Gastroesophageal sphincter (tissue), 3 donors: Measurements from ENCODE around the gene MEF2A.

Experiments used
- POLR2A ChIP-seq, 2 donors: fragments of 450-650 bp; IDR thresholded peaks; one replicate each; pipeline ENCODE4 v1.6.1; 2017; ENCODE audit warnings: antibody characterized with exemption in 2 of 2, mild to moderate bottlenecking in 2 of 2, moderate library complexity in 1 of 2
- POLR2AphosphoS5 ChIP-seq: sonication (generic); formaldehyde crosslinking; IDR thresholded peaks from one replicate; pipeline ENCODE4 v1.6.1; 2017; ENCODE audit warnings: antibody characterized with exemption
- TF ChIP-seq, protein P1 (sequence below), 4 experiments: fragments of 200-600 bp in 2 of 4; fragments of 450-650 bp in 2 of 4; sonication (generic) in 1 of 4; IDR thresholded peaks; one replicate each; pipeline ENCODE4 v1.5.1; 2017 to 2019; ENCODE audit warnings: antibody characterized with exemption in 4 of 4, mild to moderate bottlenecking in 2 of 4, moderate library complexity in 2 of 4

DNA sequence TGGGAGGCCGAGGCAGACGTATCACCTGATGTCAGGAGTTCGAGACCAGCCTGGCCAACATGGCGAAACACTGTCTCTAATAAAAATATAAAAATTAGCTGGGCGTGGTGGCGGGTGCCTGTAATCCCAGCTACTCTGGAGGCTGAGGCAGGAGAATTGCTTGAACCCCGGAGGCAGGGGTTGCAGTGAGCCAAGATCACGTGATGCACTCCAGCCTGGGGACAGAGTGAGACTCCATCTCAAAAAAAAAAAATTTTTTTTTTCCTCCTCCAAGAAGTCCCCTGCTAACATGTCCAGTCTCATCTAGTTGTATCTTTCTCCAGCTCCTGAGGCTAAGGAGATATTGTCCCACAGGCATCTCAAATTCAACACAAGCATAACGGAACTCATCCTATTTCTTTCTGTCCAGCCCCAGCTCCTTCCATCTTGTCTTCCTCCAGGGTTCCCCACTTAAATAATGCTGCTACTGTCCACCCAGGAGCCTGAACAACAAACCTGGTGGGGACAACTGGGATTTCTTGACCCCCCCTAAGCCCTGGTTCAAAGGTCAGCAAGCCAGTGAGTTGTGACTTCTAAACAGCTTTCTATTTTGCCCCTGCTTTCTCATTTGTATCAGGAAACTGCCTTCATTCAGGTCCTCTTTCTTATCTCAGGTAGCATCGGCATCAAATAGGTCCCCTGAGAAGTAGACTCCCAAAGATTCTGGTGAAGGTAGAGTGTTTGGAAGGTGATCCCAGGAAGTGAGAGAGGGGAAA, 4.1 kb upstream of the MEF2A start:
- TF ChIP-seq, protein P1, sequence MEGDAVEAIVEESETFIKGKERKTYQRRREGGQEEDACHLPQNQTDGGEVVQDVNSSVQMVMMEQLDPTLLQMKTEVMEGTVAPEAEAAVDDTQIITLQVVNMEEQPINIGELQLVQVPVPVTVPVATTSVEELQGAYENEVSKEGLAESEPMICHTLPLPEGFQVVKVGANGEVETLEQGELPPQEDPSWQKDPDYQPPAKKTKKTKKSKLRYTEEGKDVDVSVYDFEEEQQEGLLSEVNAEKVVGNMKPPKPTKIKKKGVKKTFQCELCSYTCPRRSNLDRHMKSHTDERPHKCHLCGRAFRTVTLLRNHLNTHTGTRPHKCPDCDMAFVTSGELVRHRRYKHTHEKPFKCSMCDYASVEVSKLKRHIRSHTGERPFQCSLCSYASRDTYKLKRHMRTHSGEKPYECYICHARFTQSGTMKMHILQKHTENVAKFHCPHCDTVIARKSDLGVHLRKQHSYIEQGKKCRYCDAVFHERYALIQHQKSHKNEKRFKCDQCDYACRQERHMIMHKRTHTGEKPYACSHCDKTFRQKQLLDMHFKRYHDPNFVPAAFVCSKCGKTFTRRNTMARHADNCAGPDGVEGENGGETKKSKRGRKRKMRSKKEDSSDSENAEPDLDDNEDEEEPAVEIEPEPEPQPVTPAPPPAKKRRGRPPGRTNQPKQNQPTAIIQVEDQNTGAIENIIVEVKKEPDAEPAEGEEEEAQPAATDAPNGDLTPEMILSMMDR (IDR thresholded peaks at IDR 0.05) = no peak
- TF ChIP-seq POLR2A (IDR thresholded peaks at IDR 0.05) (no peak), POLR2AphosphoS5 (no peak)
